HG02938 (cell line): ENCODE results near the gene NRP2.

ENCODE experiments used
- ATAC-seq: cut with Tn5 transposase; IDR thresholded peaks from one replicate; pipeline ENCODE4 v1.9.1; 2021; ENCODE audit warnings: mild to moderate bottlenecking, moderate library complexity; ENCODE audit not compliant: unreplicated experiment

Gene NRP2

DNA sequence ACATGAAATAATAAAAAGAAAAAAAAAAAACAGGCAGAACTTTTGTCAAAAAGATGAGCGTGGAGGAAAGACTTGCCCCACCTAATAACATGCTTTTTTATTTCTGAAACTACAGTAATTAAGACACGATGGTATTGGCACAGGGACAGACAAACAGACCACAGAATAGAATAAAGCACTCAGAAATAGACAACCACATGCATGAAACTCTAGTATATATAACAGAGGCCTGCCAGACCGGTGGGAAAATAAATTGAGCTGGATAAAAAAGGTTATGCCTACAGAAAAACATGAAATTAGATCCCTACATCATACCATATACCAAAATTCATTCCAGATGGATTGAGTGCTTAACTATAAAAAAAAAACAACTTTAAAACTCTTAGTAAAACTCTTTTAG is 163.1 kb downstream of the NRP2 start:
- no peak for ATAC-seq
